Suprapubic skin (tissue), 4 donors: ENCODE measurements around the gene CELA2A.
"Not testable (repeated sequence)": the region's sequence is repeated elsewhere in the genome, so short reads cannot be mapped to it uniquely, and the experiment has no call there.

Source experiments
- CTCF ChIP-seq, 2 donors: fragments of 200-600 bp in 1 of 2; fragments of 450-650 bp in 1 of 2; sonication (generic) in 1 of 2; IDR thresholded peaks; one replicate each; pipeline ENCODE4 v1.5.1; 2016 to 2019; ENCODE audit warnings: antibody characterized with exemption in 2 of 2, mild to moderate bottlenecking in 1 of 2, moderate library complexity in 1 of 2
- EP300 ChIP-seq: sonication (generic); formaldehyde crosslinking; IDR thresholded peaks from one replicate; pipeline ENCODE4 v1.6.1; 2017; ENCODE audit warnings: antibody characterized with exemption
- POLR2A ChIP-seq, 2 donors: fragments of 450-650 bp; IDR thresholded peaks; one replicate each; pipeline ENCODE4 v1.6.1; 2017; ENCODE audit warnings: antibody characterized with exemption in 2 of 2, mild to moderate bottlenecking in 2 of 2, moderate library complexity in 2 of 2
- POLR2AphosphoS5 ChIP-seq, 3 donors: sonication (generic); formaldehyde crosslinking; IDR thresholded peaks; one replicate each; pipeline ENCODE4 v1.6.1; 2017; ENCODE audit warnings: antibody characterized with exemption in 3 of 3

GRCh38 chr1:15471723-15472122 lies 15.2 kb downstream of the CELA2A start:
- not testable (repeated sequence) for TF ChIP-seq POLR2A (IDR thresholded peaks at IDR 0.05); EP300; CTCF (IDR thresholded peaks at IDR 0.05); POLR2AphosphoS5 (IDR thresholded peaks at IDR 0.05)
